K562 (cell line): ENCODE measurements around the gene ALS2. TPM values are rescaled to one million over a fixed set of nuclear protein-coding genes. Genes with fewer than 3 reads are reported as not detected.

Experiments
- ATAC-seq: fragments of 200-7000 bp; cut with Tn5 transposase; 3 replicates; pipeline ENCODE4 v1.9.1; 2020; ENCODE audit warnings: moderate library complexity
- BruUV-seq: library from RNA; stranded (reverse); fragments of 400-500 nt; replicated peaks from 2 replicates; lab custom pipeline; 2021; lab: Mats Ljungman, UMichigan
- CTCF ChIA-PET: fragments of 300-600 bp; formaldehyde crosslinking; extraction: SDS; loops from one replicate; lab custom pipeline; 2021; ENCODE audit warnings: low intra/inter-chr PET ratio; lab: Yijun Ruan, JAX
- POLR2A ChIA-PET: fragments of 300-600, 350-650 bp; sonication (Branson Sonifier 250); formaldehyde crosslinking; extraction: SDS; loops from one replicate; lab custom pipeline; 2021; ENCODE audit warnings: antibody characterized with exemption, inconsistent platforms; lab: Yijun Ruan, JAX
- DNase-seq, 4 experiments: peaks; one replicate each; pipeline versions ENCODE4 v3.0.0 to v3.0.0-alpha.2; 2011 to 2018; ENCODE audit warnings: low spot score in 3 of 4, mixed read lengths in 3 of 4; ENCODE audit errors: extremely low read depth in 1 of 4
- FAIRE-seq: peaks from 2 replicates; lab custom pipeline; 2011; peaks lifted over from hg19 to GRCh38; lab: Jason Lieb, UNC
- H2AFZ ChIP-seq: 2 replicates; pipeline ENCODE4 v1.6.0; 2011; ENCODE audit warnings: low read depth, low read length, control low read depth, inconsistent platforms
- H3K27ac ChIP-seq: fragments of 200-600 bp; 3 replicates; pipeline ENCODE4 v1.8.0; 2011; ENCODE audit warnings: low read depth, mild to moderate bottlenecking, control low read depth, inconsistent platforms, low read length, moderate library complexity, mixed read lengths; ENCODE audit errors: extremely low read depth
- H3K27me3 ChIP-seq, 2 experiments: fragments of 300-600 bp in 1 of 2; 2 replicates in 1 of 2; 3 replicates in 1 of 2; pipeline versions ENCODE4 v1.6.0 to v1.8.0; 2011; ENCODE audit warnings: inconsistent platforms in 2 of 2, low read length in 2 of 2, mild to moderate bottlenecking in 1 of 2, mixed read lengths in 1 of 2, moderate library complexity in 1 of 2; ENCODE audit not compliant: control insufficient read depth in 2 of 2, insufficient read depth in 2 of 2
- H3K36me3 ChIP-seq: fragments of 300-600 bp; 3 replicates; pipeline ENCODE4 v1.8.0; 2011; ENCODE audit warnings: mild to moderate bottlenecking, low read length, inconsistent platforms; ENCODE audit not compliant: control insufficient read depth, insufficient read depth
- H3K4me1 ChIP-seq, 2 experiments: fragments of 200-600 bp in 1 of 2; replicated peaks in 1 of 2; 2 replicates in 1 of 2; 3 replicates in 1 of 2; pipeline versions ENCODE4 v1.5.1 to v1.8.0; 2011; ENCODE audit warnings: inconsistent platforms in 2 of 2, low read length in 2 of 2, mild to moderate bottlenecking in 1 of 2, mixed read lengths in 1 of 2, moderate library complexity in 1 of 2; ENCODE audit not compliant: control insufficient read depth in 2 of 2, insufficient read depth in 2 of 2
- H3K4me2 ChIP-seq: 2 replicates; pipeline ENCODE4 v1.6.1; 2011; ENCODE audit warnings: low read length, control low read depth, inconsistent platforms, mixed read lengths; ENCODE audit not compliant: insufficient read depth
- H3K4me3 ChIP-seq: fragments of 200-600 bp; sonication (generic), shearing (Covaris generic); 2 replicates; pipeline ENCODE4 v1.5.1; 2016; ENCODE audit warnings: control low read depth, inconsistent platforms
- H3K79me2 ChIP-seq: fragments of 200-600 bp; 3 replicates; pipeline ENCODE4 v1.8.0; 2011; ENCODE audit warnings: low read length, inconsistent platforms; ENCODE audit not compliant: control insufficient read depth, insufficient read depth
- H3K9ac ChIP-seq, 2 experiments: 2 replicates each; pipeline versions ENCODE4 v1.6.0 to v1.6.1; 2011; ENCODE audit warnings: low read depth in 2 of 2, low read length in 2 of 2, control low read depth in 1 of 2, inconsistent platforms in 1 of 2, mild to moderate bottlenecking in 1 of 2, mixed read lengths in 1 of 2; ENCODE audit not compliant: insufficient read depth in 1 of 2
- H3K9me1 ChIP-seq: one replicate; pipeline ENCODE4 v1.6.0; 2011; ENCODE audit warnings: inconsistent platforms, mild to moderate bottlenecking, low read length, moderate library complexity; ENCODE audit not compliant: control insufficient read depth, insufficient read depth
- H3K9me3 ChIP-seq: replicated peaks from 2 replicates; pipeline ENCODE4 v1.5.1; 2011; ENCODE audit warnings: low read depth, low read length, inconsistent platforms; ENCODE audit not compliant: control insufficient read depth, insufficient read depth
- H4K20me1 ChIP-seq: replicated peaks from 2 replicates; pipeline ENCODE4 v1.6.1; 2011; ENCODE audit warnings: low read length, inconsistent platforms, mixed read lengths; ENCODE audit not compliant: control insufficient read depth, insufficient read depth
- COPS2 ChIP-seq: fragments of 450-650 bp; conservative IDR thresholded peaks from 2 replicates; pipeline ENCODE4 v1.6.1; 2016; ENCODE audit warnings: mild to moderate bottlenecking, moderate library complexity
- GTF2E2 ChIP-seq: fragments of 200-800 bp; sonication (Bioruptor generic); IDR thresholded peaks from 2 replicates; pipeline ENCODE4 v1.6.1; 2016; ENCODE audit warnings: missing genetic modification characterization, missing compliant biosample characterization
- ILK ChIP-seq: fragments of 450-650 bp; IDR thresholded peaks from 2 replicates; pipeline ENCODE4 v1.6.1; 2016; ENCODE audit warnings: missing genetic modification characterization, low read depth, mild to moderate bottlenecking, missing compliant biosample characterization, moderate library complexity, borderline replicate concordance
- JUND ChIP-seq, 2 experiments: IDR thresholded peaks; 2 replicates in 1 of 2; 3 replicates in 1 of 2; pipeline ENCODE4 v1.6.1; 2011; ENCODE audit warnings: borderline replicate concordance in 2 of 2, low read depth in 2 of 2, low read length in 2 of 2, improper control_type of control experiment in 1 of 2, missing biosample characterization in 1 of 2, missing genetic modification characterization in 1 of 2, missing genetic modification reagents in 1 of 2
- SPI1 ChIP-seq: IDR thresholded peaks from 2 replicates; pipeline ENCODE4 v1.6.1; 2011; ENCODE audit warnings: low read depth, low read length, control low read depth, borderline replicate concordance
- WGBS: fragments of 100-300 bp; shearing (Covaris generic); methylation state at CpG from one replicate; pipeline ENCODE4 v1.1.6; 2016; ENCODE audit warnings: low coverage, mixed read lengths; ENCODE audit not compliant: insufficient coverage; ENCODE audit errors: missing lambda C conversion rate; 5-methylcytosine and 5-hydroxymethylcytosine counted together
- in situ Hi-C: fragments of 300-500 bp; cut with MboI; formaldehyde crosslinking; loops from 4 replicates; pipeline ENCODE4 v1.15.0; 2018; ENCODE audit warnings: inconsistent platforms, mixed read lengths
- intact Hi-C: fragments of 100-400 bp; cut with micrococcal nuclease; formaldehyde crosslinking; loops from 2 replicates; pipeline ENCODE4 v1.14.2; 2022
- polyA plus RNA-seq, 8 experiments: library from polyadenylated mRNA; depleted of rRNA in 4 of 8; stranded (reverse) in 5 of 8; unstranded in 3 of 8; fragments of >200 nt; fragmentation: Nextera tagmentation in 2 of 8; fragmentation: Illumina TruSeq in 1 of 8; extraction: Ambion mirVana in 2 of 8; extraction: Trizol in 1 of 8; gene quantifications; 2 replicates each; pipeline versions ENCODE4 v1.2.1 to v1.2.3, GENCODE V29; 2011 to 2014; ENCODE audit warnings: inconsistent platforms in 1 of 8, missing spikeins in 1 of 8
- total RNA-seq, 7 experiments: library from RNA; depleted of rRNA in 6 of 7; stranded (reverse); fragments of >200 nt in 6 of 7; fragmentation: Illumina TruSeq in 2 of 7; extraction: Trizol in 2 of 7; gene quantifications; 2 replicates each; pipeline versions ENCODE4 v1.2.1 to v1.2.3, GENCODE V29; 2011 to 2021; ENCODE audit warnings: low replicate concordance in 1 of 7

ALS2 gene
- total and polyA plus RNA-seq, 9 of the 15 experiments (the other 6 are each of a cell fraction or from before 2014, with no cell fraction given) = 5.2 to 17.7 (median 11.6) TPM

DNA sequence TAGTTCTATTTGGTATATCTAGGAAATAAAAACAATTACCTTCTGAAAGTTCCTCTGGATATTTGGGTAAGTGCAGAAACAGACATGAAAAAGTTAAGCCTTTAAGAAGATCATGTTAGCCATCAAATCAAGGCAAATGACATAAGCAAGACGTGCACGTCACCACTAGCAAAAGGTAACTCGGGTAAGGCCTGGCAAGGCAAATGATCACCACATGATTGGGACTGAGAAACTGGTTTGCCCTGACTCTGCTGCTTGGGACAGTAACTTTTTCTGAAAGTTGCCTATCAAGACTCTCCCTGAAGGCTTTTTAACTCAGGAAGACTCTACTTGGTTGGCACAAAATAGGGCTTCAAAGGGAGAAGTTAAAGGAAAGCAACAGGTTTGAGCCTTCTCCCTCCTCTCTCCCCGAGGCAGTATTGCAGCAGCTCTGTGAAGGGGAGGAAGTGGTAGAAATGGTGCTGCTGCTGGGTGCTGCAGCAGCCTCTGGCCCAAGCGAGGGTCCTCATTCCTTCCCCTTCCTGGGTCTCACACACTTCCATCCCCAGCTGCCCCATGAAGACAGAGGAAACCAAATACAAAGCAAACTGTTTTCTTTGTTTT lies 120.3 kb downstream of the ALS2 start:
- Histone ChIP-seq H3K36me3 (no peaks in the 10 kb centered on the region), H3K9me1 (no peaks in the 10 kb centered on the region)
- FAIRE-seq = no peak
- no TSS peak for BruUV-seq
- no peak for TF ChIP-seq COPS2
- no peak for TF ChIP-seq JUND (IDR thresholded peaks at IDR 0.05; ENCODE audit: borderline replicate concordance, low read depth, low read length)
- TF ChIP-seq JUND (tag; IDR thresholded peaks at IDR 0.05; ENCODE audit: borderline replicate concordance, low read depth, low read length) = no peak
- TF ChIP-seq SPI1 = peak; percentile 38; the same call in 1 of the 2 replicates
- TF ChIP-seq ILK (tag) = no peak
- no peak for TF ChIP-seq GTF2E2 (tag)
- TF ChIP-seq, all 486 proteins: peak for 1
- in situ Hi-C loops (no loop called here), intact Hi-C loops (no loop called here)
- DNase-seq = no peak
- ChIA-PET CTCF (no interaction called here), POLR2A (interaction anchor here (0.5 kb wide), 1 partner anchor 525 kb away, joined by 3 read pairs; no protein-coding TSS in a partner anchor)
- Histone ChIP-seq H3K27ac (no peak overlapping the region), H3K27me3 (peaks cover 0 to 4% of the 10 kb centered on the region in 2 experiments; a peak in 3 of 5 replicates), H3K4me3 (no peak overlapping the region), H2AFZ (0 out of 2 replicates have a peak overlapping the region, but pooled peaks have one; percentile 1), H4K20me1 (no peaks in the 10 kb centered on the region), H3K4me2 (no peak overlapping the region), H3K9me3 (no peaks in the 10 kb centered on the region), H3K9ac (no peak overlapping the region), H3K4me1 (no peaks in the 10 kb centered on the region; a peak in 2 of 5 replicates), H3K79me2 (no peaks in the 10 kb centered on the region)
- 12% methylated on average over 5 of the region's 5 CpGs for WGBS
- ATAC-seq = peak; percentile 50; the same call in 2 of the 3 replicates
